Thymus (tissue), 11 donors: ENCODE data around the gene PEPD. TPM values are rescaled to one million over a fixed set of nuclear protein-coding genes. Genes with fewer than 3 reads are reported as not detected.
A peak's percentile ranks its signal among the peaks of the same experiment; 100 is the strongest.

Experiments
- DNase-seq, 9 donors: peaks; one replicate each; pipeline ENCODE4 v3.0.0-alpha.2; 2013; ENCODE audit warnings: low spot score in 9 of 9, low read depth in 6 of 9, missing footprints in 1 of 9
- H3K27ac ChIP-seq, 2 donors: one replicate each; pipeline ENCODE4 v1.5.1; 2013; ENCODE audit warnings: control low read depth in 1 of 2, low read depth in 1 of 2, low read length in 1 of 2, mild to moderate bottlenecking in 1 of 2, moderate library complexity in 1 of 2
- H3K27me3 ChIP-seq, 2 donors: one replicate each; pipeline ENCODE4 v1.5.1; 2013; ENCODE audit warnings: low read length in 1 of 2; ENCODE audit not compliant: control insufficient read depth in 2 of 2, insufficient read depth in 1 of 2
- H3K36me3 ChIP-seq, 2 donors: one replicate each; pipeline ENCODE4 v1.5.1; 2013; ENCODE audit warnings: low read length in 1 of 2, mild to moderate bottlenecking in 1 of 2, moderate library complexity in 1 of 2; ENCODE audit not compliant: control insufficient read depth in 2 of 2, insufficient read depth in 2 of 2
- H3K4me1 ChIP-seq, 2 donors: one replicate each; pipeline ENCODE4 v1.5.1; 2013; ENCODE audit warnings: low read length in 2 of 2; ENCODE audit not compliant: control insufficient read depth in 2 of 2, insufficient read depth in 2 of 2
- H3K4me3 ChIP-seq, 2 donors: one replicate each; pipeline ENCODE4 v1.5.1; 2013; ENCODE audit warnings: low read length in 2 of 2, control low read depth in 1 of 2, mild to moderate bottlenecking in 1 of 2
- H3K9me3 ChIP-seq, 2 donors: one replicate each; pipeline ENCODE4 v1.5.1; 2013; ENCODE audit warnings: low read length in 1 of 2, mild to moderate bottlenecking in 1 of 2; ENCODE audit not compliant: control insufficient read depth in 2 of 2, insufficient read depth in 1 of 2
- WGBS: extraction: QIAGEN DNeasy Blood & Tissue Kit; methylation state at CpG from one replicate; pipeline ENCODE4 v1.1.7; 2013; 5-methylcytosine and 5-hydroxymethylcytosine counted together
- polyA plus RNA-seq: library from polyadenylated mRNA; stranded (reverse); fragments of 200-250 nt; gene quantifications from one replicate; pipeline ENCODE4 v1.2.3, GENCODE V29; 2013
- total RNA-seq: library from RNA; stranded (reverse); fragments of 120-200 nt; gene quantifications from one replicate; pipeline ENCODE4 v1.2.4, GENCODE V29; 2013
- donor health status: healthy.

The PEPD gene
- total and polyA plus RNA-seq, 2 donors, result 24.7 to 42.4 TPM

DNA sequence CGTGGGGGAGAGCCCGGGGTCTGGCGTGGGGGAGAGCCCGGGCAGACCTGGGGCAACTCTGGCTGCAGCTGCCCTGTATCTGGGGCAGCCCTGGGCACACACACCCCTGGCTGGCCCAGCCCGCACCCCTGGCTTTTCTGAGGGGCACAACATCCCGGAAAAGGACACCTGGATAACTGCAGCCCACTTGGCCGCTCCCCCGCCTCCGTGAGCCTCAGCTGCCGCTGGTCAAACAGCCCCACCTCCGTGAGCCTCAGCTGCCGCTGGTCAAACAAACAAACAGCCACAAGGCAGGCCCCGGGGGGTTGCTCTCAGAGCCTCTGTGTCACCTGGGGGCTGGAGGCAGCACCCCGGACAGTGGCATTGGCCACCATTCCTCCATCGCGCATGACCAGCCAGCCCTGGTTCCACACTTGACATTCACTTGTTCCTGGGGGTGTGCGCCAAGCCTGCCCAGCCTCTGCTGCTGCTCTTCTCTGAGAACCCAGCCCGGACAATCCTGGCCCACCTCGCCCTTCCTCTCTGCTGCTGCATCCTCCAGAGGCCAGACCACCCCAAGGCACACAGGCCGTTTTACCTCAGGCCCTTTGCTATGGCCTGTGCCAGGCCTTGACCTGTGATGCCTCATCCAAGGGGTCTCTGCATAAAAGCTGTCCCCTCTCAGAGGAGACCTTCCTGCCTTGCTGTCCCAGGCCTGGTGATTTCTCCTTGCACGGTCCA lies 128.1 kb downstream of the PEPD start:
- H3K36me3 ChIP-seq, result peaks cover 0 to 20% of the 10 kb centered on the region in 2 donors
- no peak overlapping the region for H3K27ac ChIP-seq
- 97% methylated on average over 21 of the region's 21 CpGs for WGBS
- no peak for DNase-seq
- H3K4me1 ChIP-seq, result no peaks in the 10 kb centered on the region
- no peaks in the 10 kb centered on the region for H3K9me3 ChIP-seq
- no peak overlapping the region for H3K4me3 ChIP-seq
- no peaks in the 10 kb centered on the region for H3K27me3 ChIP-seq

DNA sequence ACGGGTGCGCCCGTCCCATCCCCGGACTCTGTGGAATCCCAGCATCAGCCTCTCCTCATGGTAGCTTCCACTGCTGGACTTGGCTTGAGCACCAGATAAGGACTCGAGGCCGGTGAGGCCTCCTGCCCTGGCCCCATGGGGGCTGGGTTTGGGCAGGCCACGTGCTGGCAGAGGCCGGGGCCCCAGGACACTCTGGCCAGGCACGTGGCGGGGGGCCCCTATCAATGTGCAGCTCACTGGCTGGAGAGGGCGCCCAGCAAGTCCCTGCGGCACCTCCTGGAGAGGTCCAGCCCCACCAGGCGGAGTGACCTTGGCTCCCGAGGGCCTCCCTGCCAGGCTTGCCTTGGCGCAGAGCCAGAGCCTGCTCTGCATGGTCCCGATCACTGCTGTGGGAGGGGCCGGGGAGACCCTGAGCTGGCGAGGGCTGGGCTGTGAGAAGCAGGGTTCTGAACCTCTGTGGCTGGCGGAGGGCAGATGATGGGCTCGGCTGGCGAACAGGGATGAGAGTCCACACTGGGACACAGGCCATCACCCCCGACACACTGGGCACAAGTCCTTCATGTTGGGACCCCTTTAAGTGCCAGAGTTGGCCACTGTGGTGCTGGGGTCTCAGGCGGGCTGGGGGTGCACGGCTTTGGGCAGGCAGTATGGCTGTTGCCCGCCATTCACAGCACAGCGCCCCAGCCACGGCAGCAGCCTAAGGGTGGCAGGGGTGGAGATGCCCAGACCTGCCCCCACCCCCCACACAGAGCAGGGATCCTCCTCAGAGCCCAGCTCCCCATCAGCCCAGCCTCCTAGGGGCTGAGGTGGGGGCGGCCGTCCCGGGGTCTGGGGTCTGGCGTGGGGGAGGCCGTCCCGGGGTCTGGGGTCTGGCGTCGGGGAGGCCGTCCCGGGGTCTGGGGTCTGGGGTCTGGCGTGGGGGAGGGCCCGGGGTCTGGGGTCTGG lies 129.0 kb downstream of the PEPD start:
- Histone ChIP-seq H3K27ac (no peak overlapping the region), H3K9me3 (no peaks in the 10 kb centered on the region), H3K36me3 (peaks cover 0 to 20% of the 10 kb centered on the region in 2 donors), H3K4me1 (no peaks in the 10 kb centered on the region), H3K27me3 (no peaks in the 10 kb centered on the region), H3K4me3 (no peak overlapping the region)
- WGBS, result 94% methylated on average over 39 of the region's 39 CpGs
- DNase-seq, result no peak

DNA sequence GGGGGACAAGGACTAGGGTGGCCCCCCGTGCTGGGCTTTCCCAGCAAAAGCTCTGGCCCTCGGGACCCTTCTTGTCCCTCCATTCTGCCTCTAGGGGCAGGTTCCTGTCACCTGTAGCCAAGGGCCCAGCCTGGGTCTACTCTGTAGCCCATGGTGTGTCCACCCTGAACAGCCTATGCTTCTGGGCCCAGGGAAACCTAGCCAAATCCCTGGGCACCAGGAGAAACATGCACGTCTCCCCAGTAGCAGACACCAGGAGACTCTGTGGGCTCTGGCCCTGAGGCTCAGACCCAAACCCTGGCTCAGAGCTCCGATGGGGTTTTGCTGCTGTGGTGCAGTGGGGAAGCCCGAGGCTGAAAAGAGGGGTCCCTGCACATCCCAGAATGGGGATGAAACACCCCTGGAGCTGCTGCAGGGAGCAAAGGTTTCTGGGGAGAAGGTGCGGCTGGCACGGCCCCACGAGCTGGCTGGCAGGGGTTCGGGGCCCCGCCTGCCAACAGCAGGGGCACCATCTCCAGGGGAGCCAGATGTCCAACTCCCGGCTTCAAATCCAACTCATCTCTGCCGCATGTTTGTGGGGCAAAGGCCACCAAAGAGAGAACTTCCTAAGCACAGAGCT lies 129.9 kb downstream of the PEPD start:
- 96% methylated on average over 12 of the region's 12 CpGs for WGBS
- no peak overlapping the region for H3K4me3 ChIP-seq
- DNase-seq, result no peak
- no peaks in the 10 kb centered on the region for H3K27me3 ChIP-seq
- H3K27ac ChIP-seq, result no peak overlapping the region
- no peaks in the 10 kb centered on the region for H3K4me1 ChIP-seq
- H3K9me3 ChIP-seq, result no peaks in the 10 kb centered on the region
- peaks cover 0 to 20% of the 10 kb centered on the region in 2 donors for H3K36me3 ChIP-seq

DNA sequence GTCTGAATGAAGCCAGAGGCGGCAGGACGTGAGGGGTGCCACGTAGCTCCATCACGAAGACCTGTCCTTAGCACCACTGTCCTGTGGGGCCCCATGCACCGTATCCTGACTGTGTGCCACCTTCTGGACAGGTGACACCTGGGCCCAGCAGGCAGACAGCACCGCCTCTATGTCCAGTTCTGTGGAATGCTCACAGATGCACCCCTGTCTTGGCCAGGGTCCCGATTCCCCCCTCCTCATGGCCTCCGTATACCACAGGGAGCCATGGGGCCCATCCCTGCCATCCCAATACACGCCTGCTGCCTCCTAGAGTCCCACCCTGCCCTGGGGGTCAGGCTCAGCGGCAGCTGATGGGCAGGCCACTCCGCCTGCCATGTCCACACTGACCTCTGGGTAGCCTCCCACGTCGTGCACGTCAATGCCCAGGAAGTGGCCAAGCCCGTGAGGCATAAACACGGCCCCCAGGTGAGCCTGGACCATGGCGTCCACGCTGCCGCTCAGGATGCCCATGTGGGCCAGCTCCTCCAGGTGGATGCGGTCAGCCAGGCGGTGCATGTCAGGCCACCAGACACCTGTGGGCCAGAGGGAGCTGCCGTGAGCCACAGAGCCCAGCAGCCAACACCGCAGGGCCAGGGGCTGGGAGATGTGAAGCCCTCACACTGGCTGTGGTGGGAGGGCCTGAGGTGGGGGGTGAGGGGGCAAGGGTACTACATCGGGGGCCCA lies 130.5 kb downstream of the PEPD start:
- Histone ChIP-seq H3K9me3 (no peaks in the 10 kb centered on the region), H3K36me3 (peaks cover 0 to 25% of the 10 kb centered on the region in 2 donors), H3K27me3 (no peaks in the 10 kb centered on the region), H3K4me1 (no peaks in the 10 kb centered on the region), H3K4me3 (no peak overlapping the region), H3K27ac (no peak overlapping the region)
- no peak for DNase-seq
- 95% methylated on average over 24 of the region's 24 CpGs for WGBS

DNA sequence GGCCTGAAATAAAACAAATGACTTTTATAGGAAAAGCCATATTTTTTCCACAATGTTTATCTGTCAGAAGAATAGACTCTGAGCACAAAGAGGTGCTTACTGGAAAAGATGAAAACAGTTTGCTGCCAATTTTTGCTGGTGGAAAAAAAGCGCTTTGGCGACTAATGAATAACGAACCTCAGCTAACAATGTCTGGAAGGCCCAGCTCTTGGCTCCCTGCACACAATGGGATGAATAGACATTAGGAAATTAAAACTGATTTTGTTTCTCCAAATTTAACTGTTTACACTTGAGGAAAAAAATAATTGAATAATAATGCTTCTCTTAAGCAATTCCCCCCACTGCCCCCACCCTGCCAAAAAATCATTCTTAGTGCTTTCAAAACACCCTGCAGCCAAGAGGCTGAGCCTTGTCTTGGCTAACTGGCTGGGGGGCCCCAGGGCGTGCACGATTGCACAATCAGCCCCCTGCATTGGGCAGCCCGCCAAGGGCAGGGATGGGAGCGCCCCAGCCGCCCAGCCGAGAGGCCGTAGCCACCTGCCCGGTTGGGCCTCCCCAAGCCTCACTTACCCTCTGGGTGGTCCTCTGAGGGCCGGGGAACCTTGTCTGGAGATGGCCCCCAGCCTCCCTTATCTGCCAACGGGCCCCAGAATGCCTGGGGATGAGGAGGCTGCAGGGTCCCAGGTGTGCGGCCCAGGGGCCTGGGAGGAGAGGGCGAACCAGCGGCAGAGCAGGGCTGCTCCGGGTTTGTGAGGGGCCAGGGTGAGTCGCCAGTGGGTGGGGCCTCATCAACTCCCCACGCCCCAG lies 131.3 kb downstream of the PEPD start:
- Histone ChIP-seq H3K36me3 (peaks cover 0 to 30% of the 10 kb centered on the region in 2 donors), H3K27me3 (no peaks in the 10 kb centered on the region), H3K9me3 (no peaks in the 10 kb centered on the region), H3K27ac (peak overlapping the region in 1 of 2 donors; percentile 18), H3K4me3 (no peak overlapping the region), H3K4me1 (no peaks in the 10 kb centered on the region)
- WGBS, result 94% methylated on average over 19 of the region's 19 CpGs
- no peak for DNase-seq

DNA sequence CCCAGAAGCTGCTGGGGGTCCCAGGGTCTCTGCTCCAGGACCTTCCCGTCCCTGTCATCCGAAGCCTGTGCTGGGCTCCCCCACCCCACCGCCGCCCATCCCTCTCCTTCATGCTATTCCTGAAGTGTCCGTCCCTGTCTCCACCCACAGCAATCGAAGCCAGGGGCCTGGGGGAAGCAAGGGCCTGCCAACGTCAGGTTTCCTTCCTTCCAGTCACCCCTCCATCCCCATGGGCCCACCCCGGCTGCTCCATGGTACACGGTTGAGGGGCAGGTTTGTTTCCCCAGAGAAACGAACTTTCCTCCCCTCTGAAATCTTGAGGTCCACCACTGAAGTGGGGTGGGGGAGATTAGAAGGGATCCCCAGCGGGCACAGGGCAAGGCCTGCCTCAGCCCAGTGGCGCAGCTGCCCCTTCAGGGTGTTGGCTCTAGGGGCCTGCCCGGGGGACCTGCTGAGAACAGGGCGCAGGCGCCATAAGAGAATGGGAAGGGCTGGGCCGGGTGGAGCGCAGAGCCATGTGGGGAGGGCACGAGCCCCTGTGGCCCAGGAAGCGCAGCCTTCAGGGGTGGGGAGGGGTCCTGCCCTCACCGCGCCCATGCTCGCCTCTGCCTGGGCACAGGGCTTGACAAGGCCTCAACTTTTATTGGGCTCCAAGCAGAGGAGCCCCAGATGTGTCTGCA lies 132.0 kb downstream of the PEPD start:
- peak overlapping the region in 1 of 2 donors; percentile 18 for H3K27ac ChIP-seq
- H3K27me3 ChIP-seq, result no peaks in the 10 kb centered on the region
- no peak for DNase-seq
- H3K9me3 ChIP-seq, result no peaks in the 10 kb centered on the region
- peaks cover 0 to 30% of the 10 kb centered on the region in 2 donors for H3K36me3 ChIP-seq
- no peaks in the 10 kb centered on the region for H3K4me1 ChIP-seq
- 93% methylated on average over 22 of the region's 22 CpGs for WGBS
- H3K4me3 ChIP-seq, result no peak overlapping the region

DNA sequence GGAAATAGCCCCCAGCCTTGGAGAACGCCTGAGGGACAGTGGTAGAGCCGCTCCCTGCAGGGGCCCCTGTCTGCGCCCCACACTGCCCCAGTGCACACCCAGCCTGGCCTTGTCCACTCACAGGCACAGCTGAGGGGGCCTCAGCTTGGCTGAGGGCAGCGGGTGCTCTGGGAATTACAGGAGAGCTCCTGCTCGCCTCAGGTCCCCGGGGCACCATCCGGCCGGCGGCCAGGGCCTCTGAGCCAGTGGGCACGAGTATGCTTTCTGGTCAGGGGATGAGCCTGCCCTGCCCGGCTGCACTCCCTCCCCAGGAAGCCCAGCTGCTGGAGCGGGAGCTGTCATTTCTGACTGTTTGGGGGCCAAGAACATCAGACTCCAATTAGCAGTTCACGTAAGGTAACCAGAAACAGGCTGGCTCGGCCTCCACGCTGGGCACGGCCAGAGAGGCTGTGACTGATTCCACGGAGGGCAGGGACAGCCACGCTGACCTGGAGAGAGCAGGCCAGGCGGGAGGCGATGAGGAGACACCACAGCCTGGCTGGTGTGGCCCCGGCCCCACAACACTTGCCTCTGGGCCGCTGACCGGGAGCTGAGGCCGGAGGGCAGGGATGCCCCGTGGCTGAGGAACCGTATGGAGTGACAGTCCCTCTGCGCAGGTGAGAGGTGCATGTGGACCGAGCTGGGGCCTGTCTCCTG lies 132.7 kb downstream of the PEPD start:
- Histone ChIP-seq H3K36me3 (peaks cover 0 to 31% of the 10 kb centered on the region in 2 donors), H3K27ac (no peak overlapping the region), H3K4me1 (no peaks in the 10 kb centered on the region), H3K9me3 (no peaks in the 10 kb centered on the region), H3K27me3 (no peaks in the 10 kb centered on the region), H3K4me3 (no peak overlapping the region)
- 96% methylated on average over 28 of the region's 28 CpGs for WGBS
- DNase-seq, result no peak
